Left lobe of liver (tissue), 2 donors: Measurements from ENCODE around the gene PRKCA. TPM values are rescaled to one million over a fixed set of nuclear protein-coding genes. Genes with fewer than 3 reads are reported as not detected.

Experiments
- ATAC-seq: fragments of 200-7000 bp; cut with Tn5 transposase; one replicate; pipeline ENCODE4 v1.9.1; 2020; ENCODE audit warnings: mild to moderate bottlenecking, moderate library complexity
- DNase-seq: peaks from one replicate; pipeline ENCODE4 v3.0.0-alpha.2; 2020; ENCODE audit warnings: low spot score
- total RNA-seq: library from RNA; stranded (reverse); gene quantifications from one replicate; pipeline ENCODE4 v1.2.1, GENCODE V29; 2021
- donor health status: DM: no; HTN: no; CAD: no; lungs with moderate emphysema.
- donor health status: DM: no; HTN: yes; CAD: no.

PRKCA gene
- total RNA-seq, 1 donor from 2014 or later = 21.2 TPM

DNA sequence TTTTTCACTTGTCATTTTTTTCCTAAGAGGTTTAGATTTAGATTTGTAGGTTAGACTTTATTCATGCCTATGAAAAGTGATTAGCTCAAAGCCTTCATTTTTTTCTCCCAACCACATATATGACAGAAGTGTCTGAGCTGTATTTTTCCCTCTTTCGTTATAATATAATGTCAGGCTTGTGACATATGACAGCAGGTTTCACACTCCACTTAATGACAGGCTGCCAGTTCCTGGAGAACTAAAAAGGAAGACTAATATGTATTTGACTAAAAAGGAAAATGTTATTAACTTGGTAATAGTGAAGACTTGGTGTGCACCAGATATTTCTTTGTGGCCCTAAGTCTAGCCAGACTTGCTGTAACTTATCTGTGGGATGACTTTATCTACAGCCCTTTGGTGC, 331.8 kb downstream of the PRKCA start:
- no peak for ATAC-seq
- DNase-seq = no peak

DNA sequence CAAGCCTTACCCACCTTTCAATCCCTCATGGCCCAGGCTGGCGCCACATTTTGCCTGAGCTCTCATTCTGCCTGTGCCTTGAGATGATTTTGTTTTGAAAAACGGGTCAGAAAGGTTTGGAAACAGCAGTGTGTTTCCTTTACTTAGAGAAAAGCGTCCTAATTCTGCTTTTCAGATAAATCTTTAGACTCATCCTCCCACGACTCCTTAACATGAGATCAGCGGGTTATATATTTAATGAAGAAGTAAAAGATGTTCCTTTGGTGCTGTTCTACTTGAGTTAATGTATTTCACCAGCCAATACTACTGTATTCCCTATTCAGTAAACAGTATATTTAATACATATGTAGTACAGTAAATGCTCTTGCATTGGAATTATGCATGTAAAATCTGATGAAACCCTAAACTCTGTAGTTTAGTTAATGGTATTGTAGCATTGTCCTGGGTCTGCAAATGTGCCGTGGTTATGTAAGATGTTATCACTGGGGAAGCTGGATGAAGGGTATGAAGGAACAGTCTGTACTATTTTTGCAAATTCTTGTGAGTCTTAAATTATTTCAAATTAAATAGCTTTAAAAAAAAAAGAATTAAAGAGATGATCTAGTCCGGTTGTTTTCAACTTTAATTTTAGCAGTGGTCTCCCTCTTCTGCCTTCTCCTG, 333.1 kb downstream of the PRKCA start:
- DNase-seq (no peak), ATAC-seq (no peak)

DNA sequence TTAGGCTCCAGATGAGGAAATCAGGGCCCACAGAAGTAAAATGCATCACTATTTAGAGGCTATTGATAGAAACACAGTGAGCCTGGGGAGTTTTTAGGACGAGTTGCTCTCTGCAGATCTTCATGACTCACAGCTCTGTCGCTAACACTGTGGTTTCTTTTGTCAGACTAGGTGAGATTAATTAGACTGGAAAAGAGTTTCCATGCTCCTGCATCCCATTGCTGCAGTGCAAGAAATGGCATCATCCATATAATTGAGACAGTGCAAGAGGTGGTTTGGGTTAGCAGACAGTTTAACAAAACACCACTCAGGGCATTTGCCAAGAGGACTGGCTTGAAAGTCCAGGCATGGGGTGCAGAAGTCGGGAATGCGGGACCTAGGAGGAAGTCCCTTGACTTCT, 333.7 kb downstream of the PRKCA start:
- ATAC-seq (no peak), DNase-seq (no peak)

DNA sequence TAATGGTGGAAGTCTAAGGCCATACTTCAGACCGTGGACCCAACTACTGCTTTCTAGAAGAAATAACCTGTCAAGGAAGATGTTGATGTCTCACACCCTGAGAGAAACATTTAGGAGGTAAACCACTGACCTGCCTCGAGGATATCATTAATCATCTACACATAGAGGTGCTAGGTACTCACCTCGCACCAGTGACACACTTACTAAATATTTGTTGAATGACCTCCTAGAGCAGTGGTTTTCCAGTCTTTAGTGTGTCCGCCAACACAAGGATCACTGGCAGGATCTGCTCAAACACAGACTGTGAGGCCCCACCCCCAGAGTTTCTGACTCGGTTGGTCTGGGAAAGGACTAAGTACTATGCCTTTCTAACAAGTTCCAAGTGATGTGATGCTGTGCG, 335.1 kb downstream of the PRKCA start:
- ATAC-seq = no peak
- DNase-seq = no peak

DNA sequence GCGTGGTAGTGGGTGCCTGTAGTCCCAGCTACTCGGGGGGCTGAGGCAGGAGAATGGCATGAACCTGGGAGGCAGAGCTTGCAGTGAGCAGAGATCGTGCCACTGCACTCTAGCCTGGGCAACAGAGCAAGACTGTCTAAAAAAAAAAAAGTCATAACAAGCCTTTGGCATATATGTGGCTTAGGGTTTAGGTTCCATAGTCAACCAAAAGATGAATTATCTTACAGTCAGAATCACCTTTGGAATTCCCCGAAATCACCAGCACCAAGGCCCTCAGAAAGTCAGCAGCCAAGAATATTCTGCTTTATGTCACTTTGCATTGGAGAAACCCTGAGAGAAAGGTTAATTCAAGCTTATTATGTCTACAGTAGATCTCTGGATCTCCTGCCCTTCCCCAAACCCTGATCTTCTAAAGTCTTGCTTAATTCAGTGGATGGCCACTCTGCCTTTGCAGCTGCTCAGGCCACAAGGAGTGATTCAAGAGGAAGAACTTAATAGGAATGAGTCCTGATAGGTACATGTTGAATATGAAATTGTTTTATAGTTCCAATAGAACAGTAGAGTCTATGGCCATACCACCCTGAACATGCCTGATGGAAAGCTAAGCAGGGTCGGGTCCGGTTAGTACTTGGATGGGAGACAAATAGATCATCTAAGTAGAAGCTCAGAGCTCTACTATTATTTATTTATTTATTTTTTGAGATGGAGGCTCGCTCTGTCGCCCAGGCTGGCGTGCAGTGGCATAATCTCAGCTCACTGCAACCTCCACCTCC, 336.5 kb downstream of the PRKCA start:
- no peak for ATAC-seq
- DNase-seq = no peak

DNA sequence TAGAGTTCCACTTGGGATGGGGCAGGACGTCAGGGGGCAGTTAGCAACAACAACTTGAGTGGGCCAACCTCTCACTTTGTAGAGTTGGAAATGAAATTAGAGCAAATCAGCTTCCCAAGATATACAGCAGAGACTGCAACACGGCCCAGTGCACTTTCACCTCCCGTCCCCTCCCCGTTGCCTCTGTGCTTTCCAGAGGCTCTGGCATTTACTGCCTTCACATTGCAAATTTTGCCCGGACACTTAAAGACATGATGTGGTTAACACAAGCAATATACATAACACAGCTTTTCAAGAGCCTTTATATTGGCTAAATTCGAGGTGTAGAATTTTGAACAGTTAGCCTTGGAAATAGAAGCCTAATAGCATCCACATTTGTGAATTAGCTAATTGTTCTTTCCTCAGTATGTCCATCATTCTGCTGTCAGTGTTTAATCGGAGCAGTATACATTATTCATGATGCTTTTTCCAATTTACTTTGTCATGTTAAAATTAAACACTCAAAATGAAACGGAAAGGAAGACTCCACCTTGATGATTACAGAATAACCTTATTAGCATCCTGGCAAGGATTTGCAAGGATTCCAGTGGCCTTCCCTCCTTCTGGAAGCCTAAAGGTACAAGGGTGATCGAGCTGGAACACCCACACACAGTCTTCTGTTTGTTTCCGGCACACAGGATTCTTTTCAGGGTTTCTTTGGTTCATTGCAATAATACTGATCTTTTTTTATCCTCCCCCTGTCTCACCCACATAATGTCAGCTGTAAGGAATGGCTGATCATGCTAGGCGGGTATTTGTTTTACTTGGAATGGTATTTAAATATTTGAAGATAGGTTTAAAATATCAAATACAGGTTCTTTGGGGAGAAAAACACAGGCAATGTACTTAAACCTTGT, 341.6 kb downstream of the PRKCA start:
- ATAC-seq = no peak
- DNase-seq = no peak

DNA sequence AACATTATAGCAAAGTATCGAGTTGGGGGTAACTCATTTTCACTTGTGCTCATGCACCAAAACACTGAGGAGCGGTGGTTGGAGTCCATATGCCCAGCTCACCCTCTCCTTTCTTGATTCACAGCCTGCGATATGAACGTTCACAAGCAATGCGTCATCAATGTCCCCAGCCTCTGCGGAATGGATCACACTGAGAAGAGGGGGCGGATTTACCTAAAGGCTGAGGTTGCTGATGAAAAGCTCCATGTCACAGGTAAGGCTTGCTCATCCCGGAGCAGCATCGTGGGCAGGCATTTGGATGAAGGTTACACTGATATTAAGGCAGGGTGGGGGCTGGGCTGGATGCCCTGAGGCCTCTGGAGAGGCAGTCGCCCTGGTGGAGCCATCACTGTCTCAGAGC, 342.8 kb downstream of the PRKCA start:
- ATAC-seq (no peak), DNase-seq (no peak)

DNA sequence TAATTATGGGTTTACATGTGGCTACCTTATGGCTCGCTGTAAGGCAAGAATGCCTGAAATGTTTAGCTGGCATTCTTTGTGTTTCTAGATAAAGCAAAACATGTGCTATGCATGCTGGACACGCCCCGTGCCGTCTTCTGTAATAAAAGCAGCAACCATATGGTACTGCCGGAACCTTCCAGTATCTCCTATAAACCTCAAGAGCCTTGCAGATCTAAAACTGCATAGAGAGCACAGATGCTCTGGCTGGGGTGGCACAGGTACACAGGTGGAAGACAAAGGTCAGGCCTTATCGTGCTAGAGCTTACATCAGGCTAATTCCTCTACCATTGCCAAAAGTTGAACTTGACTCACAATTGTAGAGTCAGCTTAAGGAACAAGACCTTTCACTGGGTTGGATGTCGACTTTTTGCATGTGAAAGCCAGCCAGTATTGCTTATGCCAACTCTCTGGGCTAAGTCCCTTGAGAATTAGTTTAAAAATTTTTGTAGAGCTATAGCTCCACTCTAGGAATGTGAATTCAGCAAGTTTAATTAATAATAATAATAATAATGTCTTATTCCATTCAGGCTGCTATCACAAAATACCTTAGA, 345.1 kb downstream of the PRKCA start:
- ATAC-seq (peak; percentile 96), DNase-seq (peak; percentile 48)

DNA sequence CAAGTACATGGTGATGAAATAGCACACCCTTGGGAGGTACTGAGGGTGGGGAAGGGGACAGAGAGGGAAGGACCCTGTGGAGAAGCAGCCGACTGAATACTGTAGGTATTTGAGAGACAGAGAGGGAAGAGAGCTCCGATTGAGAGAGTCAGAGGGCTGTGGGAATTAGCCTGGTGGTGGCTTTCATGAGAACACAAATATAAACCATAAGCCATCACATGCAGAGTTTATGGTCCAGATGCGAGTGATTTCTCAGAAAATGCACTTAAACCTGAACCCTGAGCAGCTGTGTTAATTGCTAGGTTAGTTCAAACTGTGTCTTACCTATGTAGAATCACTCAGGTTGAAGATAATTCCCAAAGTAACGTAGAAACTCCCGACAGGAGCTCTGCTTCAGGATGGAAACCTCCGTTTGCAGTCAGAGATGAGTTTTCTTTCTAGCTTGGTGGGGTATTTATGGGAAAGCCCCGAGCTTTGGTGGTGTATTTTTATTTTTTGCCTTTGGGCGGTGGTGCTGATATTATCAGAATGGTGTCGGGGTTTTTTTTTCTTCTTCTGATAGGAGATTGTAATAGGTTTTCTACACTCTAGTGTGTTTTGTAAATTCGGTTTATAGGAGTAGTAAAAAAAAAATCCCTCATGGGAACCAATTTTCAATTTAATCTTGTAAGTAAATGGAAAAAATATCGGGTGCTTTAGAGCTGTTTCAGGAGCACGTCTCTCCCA, 347.6 kb downstream of the PRKCA start:
- ATAC-seq = no peak

DNA sequence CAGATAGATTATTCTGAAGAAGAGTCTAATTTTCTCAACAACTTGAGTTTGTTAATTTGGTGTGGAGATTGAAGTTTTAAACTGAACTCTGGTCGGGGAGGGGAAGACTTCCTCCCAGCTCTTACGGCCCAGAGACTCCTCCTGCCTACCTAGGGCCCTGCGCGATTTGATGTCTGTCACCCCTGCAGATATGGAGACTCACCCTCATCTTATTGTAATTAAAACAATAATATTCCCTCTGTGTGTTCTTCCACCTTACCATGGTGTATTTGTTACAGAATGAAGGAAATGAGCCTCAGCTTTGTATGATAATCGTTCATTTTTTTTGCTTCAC, 348.1 kb downstream of the PRKCA start:
- ATAC-seq (no peak), DNase-seq (no peak)

More for the DNA sequence above, 347.6 kb downstream of the PRKCA start:
- no peak for DNase-seq

DNA sequence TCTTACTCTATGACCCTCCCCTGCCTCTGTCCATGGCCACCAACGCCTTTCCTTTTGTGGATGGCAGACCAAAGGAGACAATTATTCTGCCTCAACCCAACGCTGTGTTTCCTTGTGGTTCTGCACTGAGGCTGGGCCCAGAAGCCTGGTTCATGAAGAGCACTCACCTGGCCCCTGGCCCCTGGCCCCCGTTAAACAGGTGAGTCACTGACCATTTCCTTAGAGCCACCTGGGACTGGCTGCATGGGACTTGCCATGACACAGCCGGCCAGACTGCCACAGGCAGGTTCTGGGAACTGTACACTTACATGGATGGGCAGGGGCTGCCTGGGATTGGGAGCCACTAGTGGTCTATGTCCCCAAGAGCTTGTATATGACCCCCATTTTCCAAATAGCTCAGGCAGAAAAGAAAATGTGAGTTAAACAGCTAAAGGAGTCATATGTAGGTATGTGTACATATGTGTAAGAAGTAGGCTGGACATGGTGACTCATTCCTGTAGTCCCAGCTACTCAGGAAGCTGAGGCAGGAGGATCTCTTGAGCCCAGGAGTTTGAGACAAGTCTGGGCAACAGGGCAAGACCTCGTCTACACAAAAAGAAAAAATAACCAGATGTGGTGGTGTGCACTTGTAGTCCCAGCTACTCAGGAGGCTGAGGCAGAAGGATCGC, 350.6 kb downstream of the PRKCA start:
- ATAC-seq (no peak), DNase-seq (no peak)

DNA sequence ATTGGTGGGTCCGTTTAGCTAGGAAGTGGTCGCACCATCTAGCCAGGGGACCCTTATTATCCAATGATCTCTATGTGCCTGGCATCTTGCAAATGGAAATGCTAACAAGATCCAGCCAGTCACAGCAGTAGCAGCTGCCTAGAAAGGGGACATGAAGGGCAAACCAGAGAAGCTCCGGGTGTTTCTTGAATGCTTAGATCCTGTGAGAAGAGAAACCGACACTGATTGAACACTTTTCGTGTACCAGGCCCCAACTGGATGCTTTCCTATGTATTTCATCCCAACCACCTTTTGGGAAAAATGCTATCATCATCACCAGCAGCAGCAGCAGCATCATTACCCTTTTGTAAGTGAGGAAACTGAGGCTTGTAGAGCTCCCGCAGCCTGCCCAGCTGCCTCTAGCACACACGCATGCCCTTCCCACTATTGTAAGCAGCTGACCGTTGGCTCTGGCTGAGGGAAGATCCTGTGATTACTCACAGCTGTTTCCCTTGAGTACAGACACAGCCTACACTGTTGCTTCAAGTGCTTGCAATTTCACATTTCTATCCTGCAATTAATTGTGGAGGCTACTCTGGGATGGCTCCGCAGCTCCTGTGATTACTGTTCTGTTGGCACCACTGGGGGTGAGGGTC, 351.8 kb downstream of the PRKCA start:
- DNase-seq (no peak), ATAC-seq (no peak)

DNA sequence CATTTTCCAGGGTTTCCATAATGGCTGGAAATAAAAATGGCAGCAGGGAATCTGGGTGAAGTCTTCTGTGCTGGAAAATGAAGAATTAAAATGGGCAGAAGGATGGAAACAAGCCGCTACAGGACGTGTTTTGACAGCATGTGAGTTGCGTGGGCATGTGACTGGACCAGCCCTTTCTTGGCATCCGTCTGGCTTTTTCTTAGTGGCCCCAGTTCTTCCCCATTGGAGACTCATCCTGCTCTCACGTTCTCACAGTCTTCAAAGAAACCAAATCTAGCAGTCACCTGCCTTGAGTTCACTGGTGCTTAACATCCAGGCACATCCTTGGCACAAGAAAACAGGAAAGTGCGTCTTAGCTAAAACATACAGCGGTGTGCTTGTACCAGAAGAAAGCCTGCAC, 352.4 kb downstream of the PRKCA start:
- ATAC-seq = no peak
- no peak for DNase-seq

DNA sequence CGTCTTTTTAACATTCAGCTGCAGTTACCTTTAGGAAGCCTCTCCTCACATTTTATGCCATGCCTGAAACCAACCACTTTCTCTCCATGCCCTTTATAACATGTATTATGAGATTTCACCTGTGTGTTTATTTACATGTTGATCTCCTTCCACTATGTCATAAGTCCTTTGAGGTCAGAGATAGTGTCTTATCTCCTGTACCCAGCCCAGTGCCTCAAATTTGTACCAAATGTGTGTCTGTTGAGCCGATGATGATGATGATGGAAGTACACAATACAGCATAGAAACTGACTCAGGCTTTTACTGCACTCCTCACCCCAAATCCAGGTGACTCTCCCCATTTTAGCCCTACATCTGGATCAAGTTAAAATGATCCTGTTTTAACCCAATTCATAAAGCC, 353.0 kb downstream of the PRKCA start:
- DNase-seq = no peak
- ATAC-seq = no peak

DNA sequence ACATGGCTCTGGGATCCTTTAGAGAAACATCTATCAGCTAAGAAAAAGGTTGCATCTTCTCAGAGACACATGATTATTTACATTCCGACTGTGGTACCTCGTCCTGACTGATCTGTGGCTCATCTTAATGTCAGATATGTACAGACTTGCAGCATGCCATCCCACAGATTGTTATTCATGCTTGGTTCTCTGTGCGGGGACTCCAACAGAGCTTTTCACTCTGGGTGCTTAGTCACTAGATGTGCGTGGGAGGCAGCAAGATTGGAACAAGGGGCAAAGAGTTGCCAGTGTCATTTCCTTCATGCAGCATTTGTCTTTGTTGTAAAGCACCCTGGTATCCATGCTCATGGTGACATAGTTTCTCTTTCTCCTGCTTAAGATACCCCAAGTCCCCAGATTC, 353.4 kb downstream of the PRKCA start:
- ATAC-seq = no peak
- DNase-seq = no peak

DNA sequence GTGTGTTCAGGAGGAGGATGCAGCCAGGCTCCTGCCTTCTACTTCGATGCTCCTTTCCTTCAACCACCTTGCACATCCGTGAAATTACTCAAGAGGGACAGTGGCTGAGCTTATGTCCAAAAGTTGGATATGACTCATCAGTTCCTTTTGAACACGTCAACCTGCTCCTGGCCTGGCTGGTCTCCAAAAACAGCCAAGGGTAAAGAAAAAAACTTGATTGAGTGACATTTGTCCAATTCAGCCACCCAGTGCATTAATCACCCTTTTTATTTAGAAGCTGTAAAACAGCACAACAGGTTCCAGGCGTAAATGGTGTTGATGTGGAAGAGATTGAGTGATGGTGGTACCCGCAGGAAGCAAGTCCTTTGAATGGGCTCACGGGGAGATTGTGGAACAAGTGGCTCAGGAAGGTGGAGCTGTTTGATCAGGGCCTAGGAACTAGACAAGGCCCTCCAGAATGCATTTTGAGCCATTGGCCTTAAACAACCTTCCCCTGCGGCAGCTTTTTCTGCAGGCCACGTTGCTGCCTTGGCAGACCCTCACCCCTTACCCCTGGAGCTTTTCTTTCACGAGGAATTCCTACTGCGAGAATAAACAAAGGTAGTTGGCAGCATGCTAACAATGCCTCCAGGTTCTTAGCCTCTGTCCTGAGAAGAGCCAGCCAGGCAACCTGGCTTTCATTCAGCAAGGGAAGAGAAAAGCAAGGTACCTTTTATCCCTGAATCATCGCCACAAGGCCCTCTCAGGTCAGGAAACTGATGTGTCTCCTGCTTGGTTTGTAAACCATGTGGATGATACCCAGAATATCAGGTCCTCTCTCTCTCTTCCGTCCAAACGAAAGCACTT, 359.2 kb downstream of the PRKCA start:
- DNase-seq (no peak), ATAC-seq (peak; percentile 16)

DNA sequence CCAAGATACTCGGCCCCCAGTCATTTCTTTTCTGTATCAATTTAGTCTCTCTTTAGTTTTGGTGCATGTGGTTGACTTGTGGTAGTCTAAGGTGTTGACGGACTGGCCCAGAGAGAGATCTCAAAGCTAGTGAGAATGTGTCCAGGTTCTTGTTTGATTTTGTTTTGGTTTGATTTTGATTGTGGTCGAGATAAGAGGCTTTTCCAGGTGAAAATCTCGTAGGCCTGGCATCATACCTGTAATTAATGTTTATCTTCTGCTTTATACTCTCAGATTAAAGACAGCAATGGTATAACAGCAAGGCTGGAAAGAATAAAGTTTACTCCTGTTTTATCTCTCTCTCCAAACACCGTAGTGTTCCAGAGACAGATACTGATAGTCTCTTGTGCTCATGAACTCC, 360.1 kb downstream of the PRKCA start:
- ATAC-seq = no peak
- DNase-seq = no peak

DNA sequence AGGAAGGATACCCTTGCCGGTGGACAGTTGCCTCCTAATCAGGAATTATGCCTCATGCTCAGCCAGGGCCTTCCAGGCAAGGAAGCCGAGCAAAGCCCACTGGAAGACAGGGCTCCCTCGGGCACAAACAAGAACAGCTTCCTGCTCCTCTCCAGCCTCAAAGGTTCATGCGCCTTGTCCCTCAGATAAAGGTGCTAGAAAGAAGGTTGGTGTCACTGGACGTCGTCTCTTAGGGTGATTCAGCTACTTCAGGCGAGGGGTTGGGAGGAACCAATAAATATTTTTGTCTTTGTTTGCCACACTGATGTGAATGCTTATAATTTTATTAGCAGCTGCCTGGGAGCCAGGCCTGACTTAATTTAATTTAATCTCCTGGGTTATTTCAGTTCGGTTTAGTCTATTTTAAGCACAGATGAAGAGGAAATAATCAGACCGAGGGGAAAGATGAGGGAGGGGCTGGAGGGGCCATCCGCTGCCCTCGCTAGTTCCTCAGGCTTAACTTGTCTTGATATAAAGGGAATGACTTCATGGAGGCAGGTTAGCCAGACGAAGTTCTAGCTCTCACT, 360.7 kb downstream of the PRKCA start:
- DNase-seq = no peak
- ATAC-seq = no peak
